K562 treated with DMSO at 1 percent for 4 hours (cell line): ENCODE measurements around the gene TRIM43. TPM values are rescaled to one million over a fixed set of nuclear protein-coding genes. Genes with fewer than 3 reads are reported as not detected.

Experiments used
- total RNA-seq: library from RNA; unstranded; fragments of 300-600 nt; gene quantifications from 2 replicates; pipeline ENCODE4 v1.2.3, GENCODE V29; 2022; ENCODE audit not compliant: insufficient read depth

The TRIM43 gene
- total RNA-seq: not detected in 2 replicates

GRCh38 chr2:95591701-95592100 is at the start of gene TRIM43:
Gene TRIM43, plus strand, starts transcription at chr2:95592001. Its CDS starts 2,023 bp downstream, at chr2:95594024.

Other genes with a start within 250 kb of the TRIM43 start
- gene FAHD2A, start 189.3 kb upstream of the TRIM43 start, total RNA-seq: 27.0 and 27.1 TPM in 2 replicates
- gene TRIM43B, start 107.2 kb upstream of the TRIM43 start, total RNA-seq: not detected in 2 replicates